GM19025 (cell line): ENCODE measurements around the gene P2RY11.

Experiments used
- ATAC-seq: cut with Tn5 transposase; IDR thresholded peaks from one replicate; pipeline ENCODE4 v1.9.1; 2021; ENCODE audit warnings: mild to moderate bottlenecking, low read depth, moderate library complexity; ENCODE audit not compliant: unreplicated experiment

P2RY11 gene, protein sequence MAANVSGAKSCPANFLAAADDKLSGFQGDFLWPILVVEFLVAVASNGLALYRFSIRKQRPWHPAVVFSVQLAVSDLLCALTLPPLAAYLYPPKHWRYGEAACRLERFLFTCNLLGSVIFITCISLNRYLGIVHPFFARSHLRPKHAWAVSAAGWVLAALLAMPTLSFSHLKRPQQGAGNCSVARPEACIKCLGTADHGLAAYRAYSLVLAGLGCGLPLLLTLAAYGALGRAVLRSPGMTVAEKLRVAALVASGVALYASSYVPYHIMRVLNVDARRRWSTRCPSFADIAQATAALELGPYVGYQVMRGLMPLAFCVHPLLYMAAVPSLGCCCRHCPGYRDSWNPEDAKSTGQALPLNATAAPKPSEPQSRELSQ

DNA sequence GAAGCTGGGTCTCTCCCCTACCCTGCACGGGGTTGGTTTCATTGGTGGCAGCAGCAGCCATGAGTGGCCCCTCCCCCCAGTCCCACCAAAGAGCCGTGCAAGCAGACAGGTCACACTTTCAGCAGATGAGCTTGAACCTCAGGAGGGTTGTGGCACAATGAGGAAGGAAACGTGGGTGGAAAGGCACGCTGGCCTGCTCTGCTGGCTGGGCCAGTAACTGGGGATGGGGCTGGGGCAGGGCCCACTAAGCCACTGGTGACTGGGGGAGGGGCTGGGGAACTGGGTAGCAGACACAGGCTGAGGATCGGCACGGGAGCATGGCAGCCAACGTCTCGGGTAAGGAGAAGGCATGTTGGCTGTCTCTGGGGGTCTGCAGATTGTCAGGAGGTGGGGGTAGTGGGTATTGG, at the start of gene P2RY11:
Gene P2RY11 (plus strand): TSS at position 289 of the 407 bp plus-strand sequence. CDS start 29 bp downstream, at position 318.
- ATAC-seq, result no peak

DNA sequence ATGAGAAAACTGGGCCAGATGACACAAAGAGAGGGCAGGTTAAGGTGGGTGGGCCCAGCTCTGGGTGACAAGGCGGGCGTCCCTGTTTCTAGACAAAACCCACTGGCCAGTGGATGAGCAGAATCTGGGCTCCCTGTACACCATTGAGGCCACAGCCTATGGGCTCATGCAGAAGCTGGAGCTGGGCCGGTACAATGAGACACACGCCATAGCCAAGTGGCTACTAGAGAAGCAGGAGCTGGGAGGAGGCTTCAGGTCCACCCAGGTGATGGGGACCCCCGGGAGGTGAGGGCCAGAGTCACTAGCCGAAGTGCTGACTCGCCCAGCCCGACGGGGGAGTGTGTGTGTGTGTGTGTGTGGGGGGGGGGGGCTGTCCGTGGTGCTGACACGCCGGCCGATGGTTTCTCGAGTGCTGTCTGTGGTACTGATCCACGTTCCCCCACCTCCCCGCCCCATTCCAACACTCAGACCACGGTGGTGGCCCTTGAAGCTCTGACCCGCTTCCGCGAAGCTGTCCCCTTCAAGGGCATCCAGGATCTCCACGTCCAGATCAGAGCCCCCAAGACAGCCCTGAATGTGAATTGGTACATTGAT, 49.7 kb upstream of the P2RY11 start:
- ATAC-seq, result no peak

DNA sequence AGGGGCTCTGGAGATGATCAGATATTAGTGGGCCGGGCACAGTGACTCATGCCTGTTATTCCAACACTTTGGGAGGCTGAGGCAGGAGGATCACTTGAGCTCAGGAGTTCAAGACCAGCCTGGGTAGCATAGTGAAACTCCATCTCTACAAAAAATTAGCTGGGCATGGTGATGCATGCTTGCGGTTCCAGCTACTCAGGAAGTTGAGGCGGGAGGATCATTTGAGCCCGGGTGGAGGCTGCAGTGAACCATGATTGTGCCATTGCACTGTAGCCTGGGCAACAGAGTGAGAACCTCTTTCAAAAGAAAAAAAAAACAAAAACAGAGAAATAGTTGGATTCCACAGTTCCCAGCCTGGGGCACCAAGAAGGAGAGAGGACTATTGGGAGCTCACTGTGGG, 43.3 kb upstream of the P2RY11 start:
- no peak for ATAC-seq

DNA sequence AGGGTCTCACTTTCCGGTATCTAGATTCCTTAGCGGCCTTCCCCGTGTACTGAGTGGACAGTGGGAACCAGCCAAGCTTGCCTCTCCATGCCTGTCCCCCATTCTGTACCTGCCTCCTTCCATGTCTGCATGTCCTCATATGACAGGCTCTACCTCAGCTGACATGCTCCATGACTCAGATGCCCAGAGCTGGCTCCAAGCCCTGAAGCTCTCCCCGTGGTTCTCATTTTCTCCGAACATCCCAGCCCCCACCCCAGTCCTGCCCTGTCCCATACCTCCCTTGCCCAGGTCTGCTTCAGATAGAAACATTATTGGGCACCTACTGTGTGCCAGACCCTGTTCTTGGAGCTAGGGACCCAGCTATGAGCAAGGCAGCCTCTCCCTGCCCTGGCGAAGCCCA, 42.4 kb upstream of the P2RY11 start:
- no peak for ATAC-seq

DNA sequence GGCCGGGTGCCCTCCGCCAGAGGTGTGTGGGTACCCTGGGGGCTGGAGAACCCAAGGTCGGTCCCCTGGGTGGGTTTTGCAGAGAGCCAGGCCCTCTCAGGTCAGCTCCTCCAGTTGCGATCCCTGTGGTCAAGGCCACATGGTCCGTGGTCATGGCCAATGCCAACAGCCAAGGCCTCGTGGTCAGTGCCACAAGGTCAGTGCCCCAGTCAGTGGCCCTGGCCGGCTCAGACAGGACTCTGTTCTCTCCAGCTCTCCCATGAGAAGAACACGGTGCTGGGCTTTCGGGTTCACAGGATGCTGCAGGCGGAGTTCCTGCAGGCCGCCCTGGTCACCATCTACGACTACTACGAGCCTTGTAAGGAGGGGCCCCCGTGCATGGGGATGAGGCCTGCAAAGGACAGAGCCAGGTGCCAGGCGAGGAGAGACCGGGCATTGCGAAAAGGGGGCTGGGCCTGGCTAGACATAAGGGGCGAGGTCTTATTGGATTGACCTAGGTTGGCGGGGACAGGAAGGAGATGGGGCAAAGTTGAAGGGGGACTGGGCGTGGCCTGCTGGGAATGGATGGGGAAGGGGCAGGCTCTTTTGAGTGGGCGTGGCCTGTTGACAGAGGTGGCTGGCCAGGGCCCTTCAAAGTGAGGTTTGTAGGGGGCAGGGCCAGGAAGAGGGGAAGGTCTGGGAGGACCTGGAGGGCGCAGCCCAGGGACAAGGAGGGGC, 40.6 kb upstream of the P2RY11 start:
- ATAC-seq, result no peak

DNA sequence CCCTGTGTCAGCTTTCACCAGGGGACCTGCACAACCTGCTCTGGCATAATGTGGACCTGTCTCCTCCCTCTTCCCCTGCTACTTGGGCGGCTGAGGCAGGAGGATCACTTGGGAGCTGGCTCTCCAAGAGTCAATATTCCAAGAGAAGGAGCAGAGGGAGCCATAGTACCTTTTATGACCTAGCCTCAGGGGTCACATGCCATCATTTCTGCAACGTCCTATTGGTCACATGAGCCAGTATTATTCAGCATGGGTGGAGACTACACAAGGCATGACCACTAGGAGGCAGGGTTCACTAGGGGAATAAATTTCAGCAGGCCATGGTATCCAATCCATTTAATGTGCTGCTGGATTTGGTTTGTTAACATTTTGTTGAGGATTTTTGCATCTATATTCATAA, 37.3 kb upstream of the P2RY11 start:
- no peak for ATAC-seq

DNA sequence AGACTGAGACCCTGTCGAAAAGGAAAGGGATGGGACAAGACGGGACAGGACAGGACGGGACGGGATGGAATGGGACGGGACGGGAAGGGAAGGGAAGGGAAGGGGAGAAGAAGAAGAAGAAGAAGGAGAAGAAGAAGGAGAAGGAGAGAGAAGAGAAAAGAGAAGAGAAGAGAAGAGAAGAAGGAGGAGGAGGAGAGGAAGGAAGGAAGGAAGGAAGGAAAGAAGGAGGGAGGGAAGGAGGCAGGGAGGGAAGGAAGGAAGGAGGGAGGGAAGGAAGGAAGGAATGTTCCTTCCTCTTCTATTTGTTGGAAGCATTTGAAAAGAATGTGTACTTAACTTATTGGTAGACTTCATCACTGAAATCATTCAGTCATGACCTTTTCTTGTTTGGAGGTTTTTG, 35.0 kb upstream of the P2RY11 start:
- no peak for ATAC-seq

DNA sequence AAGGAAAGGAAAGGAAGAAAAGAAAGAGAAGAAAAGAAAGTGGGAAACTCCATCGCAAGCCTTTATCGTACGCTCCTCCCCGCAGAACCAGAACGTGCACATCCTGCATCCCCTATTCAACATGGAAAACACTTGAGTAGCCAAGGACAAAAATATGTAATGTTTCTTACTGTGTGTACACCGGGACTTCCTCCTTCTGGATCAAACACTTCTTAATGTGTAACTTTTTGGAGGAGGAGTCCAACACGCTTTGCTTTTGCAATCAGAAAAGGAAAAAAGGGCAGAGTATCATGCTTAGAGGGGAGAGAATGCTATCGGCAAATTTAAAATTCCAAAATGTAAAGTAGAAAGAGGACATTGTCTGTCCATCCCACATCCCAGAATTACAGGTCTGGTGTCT, 33.2 kb upstream of the P2RY11 start:
- no peak for ATAC-seq

DNA sequence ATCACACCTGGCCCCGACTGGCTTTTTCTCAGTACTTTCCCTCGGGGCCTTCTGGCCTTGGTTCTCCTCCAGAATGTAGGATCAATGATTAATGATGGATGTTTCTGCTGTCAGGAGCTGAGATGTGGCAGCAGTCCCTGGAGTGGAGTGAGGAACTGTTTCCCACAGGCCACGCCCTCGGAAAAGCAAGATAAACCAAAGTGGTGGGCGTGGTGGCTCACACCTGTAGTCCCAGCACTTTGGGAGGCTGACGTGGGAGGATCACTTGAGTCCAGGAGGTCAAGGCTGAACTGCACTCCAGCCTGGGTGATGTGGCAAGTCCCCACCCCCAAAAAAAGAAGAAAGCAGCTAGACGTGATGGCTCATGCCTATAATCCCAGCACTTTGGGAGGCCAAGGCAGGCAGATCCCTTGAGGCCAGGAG, 32.5 kb upstream of the P2RY11 start:
- ATAC-seq, result no peak

DNA sequence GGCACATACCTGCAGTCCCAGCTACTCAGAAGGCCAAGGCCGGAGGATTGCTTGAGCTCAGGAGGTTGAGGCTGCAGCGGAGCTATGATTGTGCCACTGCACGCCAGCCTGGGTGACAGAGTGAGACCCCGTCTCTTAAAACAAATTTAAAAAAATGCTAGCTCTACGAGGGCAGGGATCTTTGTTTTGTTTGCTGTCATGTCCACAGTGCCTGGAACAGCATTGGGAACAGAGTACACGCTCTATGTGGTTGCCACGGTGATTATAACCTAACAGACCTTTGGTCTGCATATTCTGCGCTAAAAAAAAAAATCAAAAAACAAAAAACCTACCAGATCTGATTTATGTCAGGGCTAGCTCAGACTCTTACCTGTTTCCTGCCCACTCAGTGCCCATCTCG, 27.6 kb upstream of the P2RY11 start:
- no peak for ATAC-seq

DNA sequence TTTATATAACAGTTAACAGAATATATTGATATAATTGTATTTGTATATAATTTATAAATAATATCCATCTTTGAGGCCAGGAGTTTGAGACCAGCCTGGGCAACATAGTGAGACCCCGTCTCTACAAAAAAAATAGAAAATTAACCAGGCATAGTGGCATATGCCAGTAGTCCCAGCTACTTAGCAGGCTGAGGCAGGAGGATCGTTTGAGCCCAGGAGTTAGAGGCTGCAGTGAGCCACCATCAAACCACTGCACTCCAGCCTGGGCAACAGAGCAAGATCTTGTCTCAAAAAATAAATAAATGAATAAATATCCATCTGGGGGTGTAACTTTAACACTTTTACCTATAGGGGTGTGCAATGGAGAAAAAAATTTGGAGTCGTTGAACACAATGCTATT, 26.7 kb upstream of the P2RY11 start:
- ATAC-seq, result no peak

DNA sequence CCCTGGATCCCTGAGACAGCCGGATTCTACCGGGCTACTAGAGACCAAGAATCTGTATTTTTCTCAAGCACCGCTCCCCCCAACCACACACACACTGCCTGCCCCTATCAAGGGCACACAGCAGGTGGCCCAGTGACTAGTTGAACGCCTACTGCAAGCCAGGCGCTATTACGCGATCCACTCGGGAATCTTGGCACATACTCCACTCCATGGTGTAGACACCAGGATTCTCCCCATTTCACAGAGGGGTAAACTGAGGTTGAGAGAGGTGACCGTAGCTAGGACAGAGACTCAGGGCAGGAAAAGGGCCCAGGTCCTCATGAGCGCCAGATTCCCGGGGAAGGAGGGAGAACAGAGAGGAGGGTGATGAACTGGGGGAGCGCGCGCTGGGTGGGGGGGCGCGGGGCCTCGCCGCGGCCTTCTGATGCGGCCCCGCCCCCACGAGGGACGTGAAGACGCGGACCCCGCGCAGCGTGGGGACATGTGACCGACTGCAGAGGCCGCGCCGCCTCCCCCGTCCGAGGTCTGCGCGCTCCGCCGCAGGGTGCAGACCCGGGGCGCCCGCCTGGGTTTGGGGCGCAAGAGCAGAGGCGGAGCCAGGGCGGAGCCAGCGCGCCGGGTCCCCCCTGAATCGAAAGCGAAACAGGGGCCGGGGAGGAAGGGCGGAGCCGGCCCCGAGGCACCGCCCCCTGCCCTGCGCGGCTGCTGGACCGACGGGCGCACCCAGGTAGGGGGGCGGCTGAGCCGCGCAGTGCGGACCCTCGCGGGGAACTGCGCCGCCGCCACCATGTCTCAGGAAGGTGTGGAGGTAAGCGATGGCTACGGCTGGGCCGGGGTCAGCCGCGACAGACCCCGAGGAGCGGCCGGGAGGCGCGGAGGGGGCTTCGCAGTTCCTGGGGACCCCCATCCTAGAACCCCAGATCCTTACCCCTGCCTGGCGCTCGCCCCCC, 25.6 kb upstream of the P2RY11 start, which contains the start of gene SHFL:
Gene SHFL (plus strand): TSS at position 677 of the 950 bp plus-strand sequence. CDS start 111 bp downstream, at position 788.
- peak; percentile 88 for ATAC-seq

DNA sequence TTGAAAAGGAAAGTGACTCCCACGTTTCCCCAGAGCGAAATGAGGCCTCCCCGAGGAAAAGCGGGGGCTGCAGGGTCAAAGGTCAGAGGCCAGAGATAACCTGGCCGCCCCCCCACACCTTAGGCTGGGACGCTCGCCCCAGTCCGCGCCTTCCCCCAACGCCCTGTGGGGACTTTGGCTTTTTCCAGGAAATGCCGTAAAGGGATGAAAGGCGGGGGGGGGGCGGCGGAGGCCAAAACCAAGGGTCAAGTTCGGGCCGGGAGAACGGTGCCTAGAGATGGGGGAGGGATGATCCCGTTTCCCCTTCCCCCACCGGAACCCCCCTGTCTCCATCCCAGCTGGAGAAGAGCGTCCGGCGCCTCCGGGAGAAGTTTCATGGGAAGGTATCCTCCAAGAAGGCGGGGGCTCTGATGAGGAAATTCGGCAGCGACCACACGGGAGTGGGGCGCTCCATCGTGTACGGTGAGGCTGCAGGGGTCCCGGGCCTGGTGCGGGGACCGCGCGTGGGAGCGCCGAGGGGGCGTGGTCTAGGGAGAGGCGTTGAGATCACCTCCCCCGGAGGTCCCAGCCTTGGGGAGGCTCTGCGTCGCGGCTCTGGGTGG, 24.8 kb upstream of the P2RY11 start:
- ATAC-seq, result no peak

DNA sequence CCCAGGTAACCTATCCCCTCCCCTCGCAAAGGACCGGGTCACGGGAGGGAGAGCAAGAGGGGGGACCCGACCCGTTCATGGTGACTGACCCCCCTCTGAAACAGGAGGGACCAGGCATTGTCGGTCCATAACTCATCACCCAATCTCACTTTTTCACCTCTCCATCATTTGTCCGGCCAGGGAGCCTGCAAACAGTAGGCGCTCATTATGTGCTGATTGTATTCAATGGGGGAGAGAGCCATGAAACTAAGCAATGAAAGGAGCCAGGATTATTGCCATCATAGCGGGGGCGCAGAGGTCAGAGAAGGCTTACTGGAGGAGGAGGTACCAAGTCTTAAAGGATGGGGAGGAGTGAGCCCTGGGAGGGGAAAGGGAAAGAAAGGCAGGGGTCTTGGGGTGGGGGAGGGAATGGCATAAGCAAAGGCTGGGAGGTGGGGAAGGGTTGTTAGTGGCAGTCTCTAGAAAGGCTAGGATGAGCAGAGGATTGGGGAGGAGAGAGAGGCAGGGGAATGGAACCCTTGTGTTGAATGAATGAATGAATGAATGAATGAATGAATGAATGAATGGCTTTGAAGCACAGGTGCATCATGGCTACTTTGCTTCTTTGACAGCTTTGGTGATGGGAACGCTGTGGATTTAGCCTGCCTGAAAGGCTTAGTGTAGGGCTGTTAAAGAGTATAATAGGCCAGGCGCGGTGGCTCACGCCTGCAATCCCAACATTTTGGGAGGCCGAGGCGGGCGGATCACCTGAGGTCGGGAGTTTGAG, 24.0 kb upstream of the P2RY11 start:
- ATAC-seq, result no peak

DNA sequence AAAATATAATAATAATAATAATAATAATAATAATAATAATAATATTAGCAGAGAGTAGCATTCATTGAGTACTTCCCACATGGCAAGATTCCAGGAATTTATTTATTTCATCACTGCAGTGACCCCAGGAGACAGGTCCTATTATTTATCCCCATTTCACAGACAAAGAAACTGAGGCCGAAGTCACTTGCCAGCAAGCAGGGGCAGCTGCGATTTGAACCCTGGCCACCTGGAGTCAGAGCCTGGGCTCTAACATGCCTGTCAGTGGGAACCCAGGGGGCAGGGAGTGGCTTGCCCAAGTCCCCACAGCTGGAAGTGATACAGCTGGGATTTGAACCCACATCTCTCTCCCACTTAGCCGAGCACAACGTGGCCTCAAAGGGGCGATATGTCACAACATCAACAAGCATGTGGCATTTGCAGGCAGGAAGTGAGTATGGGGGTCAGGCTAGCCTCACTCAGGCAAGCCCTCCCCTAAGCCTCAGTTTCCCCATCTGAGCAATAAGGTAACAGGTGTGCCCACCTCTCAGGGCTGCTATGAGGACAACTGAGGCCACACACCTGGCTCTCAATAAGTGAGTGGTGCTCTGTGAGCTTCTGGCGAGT, 22.4 kb upstream of the P2RY11 start:
- no peak for ATAC-seq

DNA sequence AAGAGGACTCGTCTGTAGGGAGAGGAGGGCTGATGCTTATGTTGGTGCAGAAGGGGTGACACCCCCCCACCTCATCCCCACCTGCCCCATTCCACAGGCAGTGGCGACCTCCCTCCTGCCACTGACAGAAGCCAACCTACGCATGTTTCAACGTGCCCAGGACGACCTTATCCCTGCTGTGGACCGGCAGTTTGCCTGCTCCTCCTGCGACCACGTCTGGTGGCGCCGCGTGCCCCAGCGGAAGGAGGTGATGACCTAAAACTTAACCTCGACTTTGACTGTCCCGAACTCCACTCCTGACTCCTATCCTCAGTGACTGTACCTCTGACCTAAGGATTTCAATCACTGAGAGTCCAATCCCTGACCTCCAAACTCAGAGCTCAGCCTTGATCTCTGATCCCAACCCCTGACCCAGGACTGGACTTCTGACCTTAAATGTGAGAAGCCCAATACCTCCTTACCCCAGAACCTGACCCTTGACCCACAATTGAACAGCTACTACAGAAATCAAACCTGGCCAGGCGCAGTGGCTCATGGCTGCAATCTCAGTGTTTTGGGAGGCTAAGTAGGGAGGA, 21.6 kb upstream of the P2RY11 start:
- ATAC-seq, result no peak

DNA sequence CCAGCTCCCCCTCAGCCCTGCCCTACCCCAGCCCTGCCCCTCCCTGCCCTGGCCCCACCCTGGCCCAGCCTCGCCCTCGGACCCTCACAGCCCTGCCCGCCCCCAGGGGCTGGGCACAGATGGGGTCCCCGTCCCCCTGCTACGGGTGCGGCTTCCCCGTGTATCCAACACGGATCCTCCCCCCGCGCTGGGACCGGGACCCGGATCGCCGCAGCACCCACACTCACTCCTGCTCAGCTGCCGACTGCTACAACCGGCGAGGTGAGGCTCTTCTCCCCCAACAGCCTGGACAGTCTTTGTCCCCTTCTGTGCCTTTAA, 20.2 kb upstream of the P2RY11 start:
- no peak for ATAC-seq

DNA sequence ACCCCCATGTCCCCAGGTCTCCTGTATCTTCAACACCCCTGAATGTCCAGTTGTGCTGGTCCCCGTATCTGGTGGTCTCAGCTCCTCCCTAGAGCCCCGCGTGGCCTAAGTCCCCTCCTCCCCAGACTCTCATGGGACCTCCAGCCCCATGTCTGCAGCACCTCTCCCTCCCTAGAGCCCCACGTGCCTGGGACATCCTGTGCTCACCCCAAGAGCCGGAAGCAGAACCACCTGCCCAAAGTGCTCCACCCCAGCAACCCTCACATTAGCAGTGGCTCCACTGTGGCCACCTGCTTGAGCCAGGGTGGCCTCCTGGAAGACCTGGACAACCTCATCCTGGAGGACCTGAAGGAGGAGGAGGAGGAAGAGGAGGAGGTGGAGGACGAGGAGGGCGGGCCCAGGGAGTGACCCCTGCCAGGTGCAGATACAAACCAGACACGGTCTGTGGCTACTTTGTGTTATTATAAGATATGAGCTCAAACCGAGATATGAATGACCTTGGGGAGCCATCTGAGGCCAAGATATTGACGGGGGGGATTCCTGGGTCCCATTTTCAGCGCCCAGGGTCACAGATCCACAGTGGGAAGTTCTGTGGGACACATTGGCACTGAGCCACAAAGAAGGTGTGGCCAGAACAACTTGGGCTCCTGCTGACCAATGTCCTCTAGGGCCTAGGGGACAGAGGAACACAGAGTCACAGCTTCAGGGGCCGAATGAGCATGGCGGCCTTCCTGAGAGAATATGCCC, 19.4 kb upstream of the P2RY11 start:
- no peak for ATAC-seq
